ENCODE measurements around the gene CAT. TPM values are rescaled to one million over a fixed set of nuclear protein-coding genes. Genes with fewer than 3 reads are reported as not detected.
A peak's percentile ranks its signal among the peaks of the same experiment; 100 is the strongest.

Gene CAT
- 69.2 TPM for total RNA-seq

DNA sequence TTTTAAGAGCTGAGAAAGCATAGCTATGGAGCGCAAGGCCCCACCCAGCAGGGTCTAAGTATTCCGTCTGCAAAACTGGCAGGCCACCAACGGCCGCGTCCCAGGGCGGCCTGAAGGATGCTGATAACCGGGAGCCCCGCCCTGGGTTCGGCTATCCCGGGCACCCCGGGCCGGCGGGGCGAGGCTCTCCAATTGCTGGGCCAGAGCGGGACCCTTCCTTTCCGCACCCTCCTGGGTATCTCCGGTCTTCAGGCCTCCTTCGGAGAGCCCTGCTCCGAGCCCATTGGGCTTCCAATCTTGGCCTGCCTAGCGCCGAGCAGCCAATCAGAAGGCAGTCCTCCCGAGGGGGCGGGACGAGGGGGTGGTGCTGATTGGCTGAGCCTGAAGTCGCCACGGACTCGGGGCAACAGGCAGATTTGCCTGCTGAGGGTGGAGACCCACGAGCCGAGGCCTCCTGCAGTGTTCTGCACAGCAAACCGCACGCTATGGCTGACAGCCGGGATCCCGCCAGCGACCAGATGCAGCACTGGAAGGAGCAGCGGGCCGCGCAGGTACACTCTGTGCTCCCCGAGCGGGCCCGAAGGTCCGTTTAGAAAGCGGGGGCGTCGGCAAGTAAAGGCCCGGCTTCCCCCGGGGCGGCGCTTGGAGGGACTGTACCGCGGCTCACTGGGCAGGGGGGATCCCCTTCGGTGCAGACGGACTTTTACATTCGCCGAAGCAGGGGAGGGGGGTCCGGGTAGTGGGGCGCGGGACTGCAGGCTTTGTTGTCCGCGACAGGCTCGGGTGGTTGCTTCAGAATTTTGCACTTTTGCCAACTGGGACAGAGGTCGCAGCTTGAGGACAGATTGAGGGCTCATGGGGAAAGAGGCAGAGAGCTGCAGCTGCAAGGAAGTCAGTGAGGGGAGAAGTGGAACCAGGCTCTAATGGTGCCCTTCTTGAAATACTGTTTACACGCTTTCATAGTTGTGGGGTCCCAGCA is at the start of gene CAT:
TSS of gene CAT (plus strand) at position 406 of the 979 bp plus-strand sequence. CDS start at position 486, 80 bp downstream.
- H3K36me3 ChIP-seq = no peaks in the 10 kb centered on the region
- peak within 1 kb of the TSS; percentile 79 to 84 for H3K27ac ChIP-seq
- H3K27me3 ChIP-seq = no peaks in the 10 kb centered on the region
- H3K9me3 ChIP-seq = no peaks in the 10 kb centered on the region
- no peak for TF ChIP-seq CTCF (IDR thresholded peaks at IDR 0.05)
- peak; percentile 92 to 98 for DNase-seq (ENCODE audit: low spot score in 2 of 2)
- intact Hi-C loops (cut with DNase I) = loop anchor here (2.0 to 10.0 kb wide), 5 partner anchors 82 to 478 kb away; partner anchors contain the start of genes ABTB2, APIP, NAT10 and PDHX
- H3K4me3 ChIP-seq = peak within 1 kb of the TSS; percentile 87 to 88
- peaks cover 5 to 15% of the 10 kb centered on the region in 2 donors for H3K4me1 ChIP-seq

GRCh38 chr11:34394771-34395300 is 43.9 kb upstream of the CAT start:
- no peaks in the 10 kb centered on the region for H3K9me3 ChIP-seq
- intact Hi-C loops (cut with DNase I) = no loop called here

GRCh38 chr11:34395916-34396550 is 42.7 kb upstream of the CAT start:
- no peak for TF ChIP-seq CTCF (IDR thresholded peaks at IDR 0.05)
- Histone ChIP-seq H3K27me3 (no peaks in the 10 kb centered on the region), H3K4me1 (no peaks in the 10 kb centered on the region), H3K9me3 (no peaks in the 10 kb centered on the region), H3K4me3 (no peak overlapping the region), H3K36me3 (no peaks in the 10 kb centered on the region), H3K27ac (no peak overlapping the region)
- DNase-seq (ENCODE audit: low spot score in 2 of 2) = no peak
- intact Hi-C loops (cut with DNase I) = no loop called here

More at GRCh38 chr11:34394771-34395300, 43.9 kb upstream of the CAT start:
- Histone ChIP-seq H3K36me3 (no peaks in the 10 kb centered on the region), H3K27ac (no peak overlapping the region), H3K4me3 (no peak overlapping the region), H3K4me1 (no peaks in the 10 kb centered on the region), H3K27me3 (no peaks in the 10 kb centered on the region)
- TF ChIP-seq CTCF (IDR thresholded peaks at IDR 0.05) = no peak
- DNase-seq (ENCODE audit: low spot score in 2 of 2) = no peak

DNA sequence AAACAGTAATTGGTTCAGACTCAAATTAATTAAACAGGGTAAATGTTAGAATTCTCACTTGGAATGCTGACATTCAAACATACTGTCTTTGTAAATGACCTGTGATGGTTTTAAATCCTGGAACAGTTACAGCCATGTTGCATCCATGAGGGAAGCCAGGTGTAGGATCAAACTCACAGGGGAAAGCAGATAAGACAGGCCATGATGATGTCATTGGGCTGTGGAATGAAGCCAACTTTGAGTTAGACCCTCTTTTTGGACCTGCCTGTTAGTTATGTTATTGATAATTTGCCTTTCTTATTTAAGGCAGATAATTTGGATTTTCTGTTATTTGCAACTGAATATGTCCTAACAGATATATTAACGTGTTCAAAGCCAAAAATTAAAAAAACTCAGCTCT is 41.6 kb upstream of the CAT start:
- no peak for DNase-seq (ENCODE audit: low spot score in 2 of 2)
- H3K4me1 ChIP-seq = no peaks in the 10 kb centered on the region
- no peak overlapping the region for H3K4me3 ChIP-seq
- no peaks in the 10 kb centered on the region for H3K36me3 ChIP-seq
- no peaks in the 10 kb centered on the region for H3K27me3 ChIP-seq
- intact Hi-C loops (cut with DNase I) = no loop called here
- no peaks in the 10 kb centered on the region for H3K9me3 ChIP-seq
- no peak for TF ChIP-seq CTCF (IDR thresholded peaks at IDR 0.05)
- H3K27ac ChIP-seq = no peak overlapping the region

- H3K4me1 ChIP-seq = no peaks in the 10 kb centered on the region
- no peak overlapping the region for H3K27ac ChIP-seq
- no peaks in the 10 kb centered on the region for H3K9me3 ChIP-seq
- no peak overlapping the region for H3K4me3 ChIP-seq
- H3K27me3 ChIP-seq = no peaks in the 10 kb centered on the region
- DNase-seq (ENCODE audit: low spot score in 2 of 2) = no peak
- no peak for TF ChIP-seq CTCF (IDR thresholded peaks at IDR 0.05)
- intact Hi-C loops (cut with DNase I) = no loop called here
- H3K36me3 ChIP-seq = no peaks in the 10 kb centered on the region
Measured at GRCh38 chr11:34397811-34398210, 40.9 kb upstream of the CAT start.

Measured in ascending aorta (tissue), 2 donors.